ENCODE data around the gene DRAM1.

DNA sequence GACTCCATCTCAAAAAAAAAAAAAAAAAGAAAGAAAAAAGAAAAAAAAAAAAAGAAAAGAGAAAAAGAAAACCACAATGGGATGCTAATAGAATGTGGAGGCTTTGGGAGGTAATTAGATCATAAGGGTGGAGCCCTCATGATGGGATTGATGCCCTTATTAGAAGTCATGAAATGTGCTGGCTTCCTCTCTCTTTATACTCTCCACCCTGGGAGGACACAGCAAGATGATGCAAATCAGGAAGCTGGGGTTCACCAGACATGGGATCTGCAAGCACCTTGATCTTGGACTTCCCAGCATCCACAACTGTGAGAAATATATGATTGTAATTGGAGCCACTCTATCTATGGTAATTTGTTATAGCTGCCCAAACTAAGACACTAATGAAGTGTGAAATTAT, 13.4 kb upstream of the DRAM1 start:
- TF ChIP-seq, protein P1, sequence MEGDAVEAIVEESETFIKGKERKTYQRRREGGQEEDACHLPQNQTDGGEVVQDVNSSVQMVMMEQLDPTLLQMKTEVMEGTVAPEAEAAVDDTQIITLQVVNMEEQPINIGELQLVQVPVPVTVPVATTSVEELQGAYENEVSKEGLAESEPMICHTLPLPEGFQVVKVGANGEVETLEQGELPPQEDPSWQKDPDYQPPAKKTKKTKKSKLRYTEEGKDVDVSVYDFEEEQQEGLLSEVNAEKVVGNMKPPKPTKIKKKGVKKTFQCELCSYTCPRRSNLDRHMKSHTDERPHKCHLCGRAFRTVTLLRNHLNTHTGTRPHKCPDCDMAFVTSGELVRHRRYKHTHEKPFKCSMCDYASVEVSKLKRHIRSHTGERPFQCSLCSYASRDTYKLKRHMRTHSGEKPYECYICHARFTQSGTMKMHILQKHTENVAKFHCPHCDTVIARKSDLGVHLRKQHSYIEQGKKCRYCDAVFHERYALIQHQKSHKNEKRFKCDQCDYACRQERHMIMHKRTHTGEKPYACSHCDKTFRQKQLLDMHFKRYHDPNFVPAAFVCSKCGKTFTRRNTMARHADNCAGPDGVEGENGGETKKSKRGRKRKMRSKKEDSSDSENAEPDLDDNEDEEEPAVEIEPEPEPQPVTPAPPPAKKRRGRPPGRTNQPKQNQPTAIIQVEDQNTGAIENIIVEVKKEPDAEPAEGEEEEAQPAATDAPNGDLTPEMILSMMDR (IDR thresholded peaks at IDR 0.05), result no peak
- no peak for TF ChIP-seq EP300 (IDR thresholded peaks at IDR 0.05)
